Fibroblast of pulmonary artery (primary cell): Measurements from ENCODE around the gene ACAA2.

ENCODE experiments used
- DNase-seq: peaks from one replicate; pipeline ENCODE4 v3.0.0-alpha.2; 2010; ENCODE audit warnings: low read depth
- H3K4me3 ChIP-seq: replicated peaks from 2 replicates; pipeline ENCODE4 v1.5.1; 2011; ENCODE audit warnings: low read depth, mild to moderate bottlenecking, control low read depth, low read length, moderate library complexity
- CTCF ChIP-seq: IDR thresholded peaks from 2 replicates; pipeline ENCODE4 v1.5.1; 2011; ENCODE audit warnings: mild to moderate bottlenecking, control low read depth, low read length, inconsistent platforms; ENCODE audit errors: missing control alignments

The ACAA2 gene

GRCh38 chr18:49850636-49851035 lies 37.3 kb upstream of the ACAA2 start:
- no peak for DNase-seq
- H3K4me3 ChIP-seq, result no peak overlapping the region
- TF ChIP-seq CTCF, result no peak

GRCh38 chr18:49849331-49850217 lies 36.2 kb upstream of the ACAA2 start:
- peak; percentile 92 for DNase-seq
- TF ChIP-seq CTCF, result no peak
- no peak overlapping the region for H3K4me3 ChIP-seq

DNA sequence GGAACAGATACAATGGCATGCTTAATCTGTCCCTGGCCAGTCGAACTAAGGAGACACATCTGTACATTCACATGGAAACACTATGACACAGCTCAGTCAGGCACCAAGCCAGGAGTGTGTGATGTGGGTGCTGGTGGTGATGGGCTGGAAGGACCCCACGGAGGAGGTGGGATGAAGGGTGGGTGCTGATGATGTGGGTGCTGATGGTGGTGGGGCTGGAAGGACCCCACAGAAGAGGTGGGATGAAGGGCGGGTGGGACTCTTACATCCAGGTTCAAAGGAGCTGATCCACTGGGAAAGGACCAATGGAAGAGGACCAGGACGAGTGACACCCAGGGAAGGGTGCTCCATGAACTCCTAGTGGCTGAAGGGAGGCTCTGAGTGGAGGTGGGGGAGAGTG lies 34.8 kb upstream of the ACAA2 start:
- H3K4me3 ChIP-seq, result no peak overlapping the region
- DNase-seq, result no peak
- no peak for TF ChIP-seq CTCF

DNA sequence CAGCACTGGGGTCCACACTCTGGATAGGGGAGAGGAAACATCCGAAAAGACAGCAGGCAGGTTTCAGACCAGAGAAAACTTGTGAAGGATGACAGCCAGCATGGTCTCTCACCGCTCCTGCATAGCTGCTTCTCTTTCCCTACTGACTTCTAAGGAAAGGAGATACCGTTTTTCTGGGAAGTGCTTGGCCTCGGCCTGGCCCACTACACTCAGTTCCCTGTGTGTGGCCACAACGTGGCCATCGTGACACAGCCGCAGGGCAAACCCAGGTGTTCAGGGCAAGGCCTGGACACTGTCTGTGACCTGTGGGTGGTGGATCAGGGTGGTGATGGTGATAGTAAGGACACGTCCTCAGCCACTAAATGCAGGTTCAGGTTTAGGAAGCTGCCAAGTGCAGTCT lies 34.2 kb upstream of the ACAA2 start:
- H3K4me3 ChIP-seq, result no peak overlapping the region
- TF ChIP-seq CTCF, result no peak
- no peak for DNase-seq

- DNase-seq, result no peak
- no peak overlapping the region for H3K4me3 ChIP-seq
- TF ChIP-seq CTCF, result no peak
Observed at GRCh38 chr18:49846718-49847470, 33.6 kb upstream of the ACAA2 start.

DNA sequence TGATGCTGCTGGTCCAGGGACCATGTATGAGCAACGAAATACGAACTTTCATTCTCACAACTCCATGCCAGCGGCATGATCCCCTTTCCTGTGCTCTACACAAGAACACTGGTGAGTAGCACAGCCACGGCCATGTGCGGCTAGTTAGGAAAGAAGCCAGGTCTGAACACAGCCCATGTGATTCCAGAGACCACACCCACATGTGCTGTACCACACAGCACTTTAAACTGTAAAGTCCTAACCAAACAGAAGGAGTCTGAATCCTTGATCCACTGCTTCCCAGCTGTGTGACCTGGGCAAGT lies 33.0 kb upstream of the ACAA2 start:
- TF ChIP-seq CTCF, result no peak
- no peak overlapping the region for H3K4me3 ChIP-seq
- peak; percentile 49 for DNase-seq
